AG04449 (cell line): ENCODE measurements around the gene HTT.

Experiments
- CTCF ChIA-PET: fragments of 350-600 bp; formaldehyde crosslinking; extraction: SDS; loops from one replicate; lab custom pipeline; 2021; ENCODE audit warnings: antibody characterized with exemption; lab: Yijun Ruan, JAX
- POLR2A ChIA-PET: fragments of 400-600, 350-600 bp; formaldehyde crosslinking; extraction: SDS; loops from one replicate; lab custom pipeline; 2020; ENCODE audit warnings: antibody characterized with exemption, inconsistent platforms; lab: Yijun Ruan, JAX
- DNase-seq: peaks from one replicate; pipeline ENCODE4 v3.0.0-alpha.2; 2010; ENCODE audit warnings: low read depth, low spot score
- H3K4me3 ChIP-seq: 2 replicates; pipeline ENCODE4 v1.5.1; 2011; ENCODE audit warnings: low read depth, mild to moderate bottlenecking, control low read depth, low read length
- TF ChIP-seq, protein P1 (sequence below): IDR thresholded peaks from one replicate; pipeline ENCODE4 v1.5.1; 2011; ENCODE audit warnings: mild to moderate bottlenecking, moderate library complexity, low read length, control low read depth, inconsistent platforms; ENCODE audit not compliant: insufficient read depth; ENCODE audit errors: missing control alignments

The HTT gene

DNA sequence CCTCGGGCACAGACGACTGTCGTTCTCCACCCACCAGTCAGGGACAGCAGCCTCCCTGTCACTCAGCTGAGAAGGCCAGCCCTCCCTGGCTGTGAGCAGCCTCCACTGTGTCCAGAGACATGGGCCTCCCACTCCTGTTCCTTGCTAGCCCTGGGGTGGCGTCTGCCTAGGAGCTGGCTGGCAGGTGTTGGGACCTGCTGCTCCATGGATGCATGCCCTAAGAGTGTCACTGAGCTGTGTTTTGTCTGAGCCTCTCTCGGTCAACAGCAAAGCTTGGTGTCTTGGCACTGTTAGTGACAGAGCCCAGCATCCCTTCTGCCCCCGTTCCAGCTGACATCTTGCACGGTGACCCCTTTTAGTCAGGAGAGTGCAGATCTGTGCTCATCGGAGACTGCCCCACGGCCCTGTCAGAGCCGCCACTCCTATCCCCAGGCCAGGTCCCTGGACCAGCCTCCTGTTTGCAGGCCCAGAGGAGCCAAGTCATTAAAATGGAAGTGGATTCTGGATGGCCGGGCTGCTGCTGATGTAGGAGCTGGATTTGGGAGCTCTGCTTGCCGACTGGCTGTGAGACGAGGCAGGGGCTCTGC is 166.5 kb downstream of the HTT start:
- TF ChIP-seq, protein P1, sequence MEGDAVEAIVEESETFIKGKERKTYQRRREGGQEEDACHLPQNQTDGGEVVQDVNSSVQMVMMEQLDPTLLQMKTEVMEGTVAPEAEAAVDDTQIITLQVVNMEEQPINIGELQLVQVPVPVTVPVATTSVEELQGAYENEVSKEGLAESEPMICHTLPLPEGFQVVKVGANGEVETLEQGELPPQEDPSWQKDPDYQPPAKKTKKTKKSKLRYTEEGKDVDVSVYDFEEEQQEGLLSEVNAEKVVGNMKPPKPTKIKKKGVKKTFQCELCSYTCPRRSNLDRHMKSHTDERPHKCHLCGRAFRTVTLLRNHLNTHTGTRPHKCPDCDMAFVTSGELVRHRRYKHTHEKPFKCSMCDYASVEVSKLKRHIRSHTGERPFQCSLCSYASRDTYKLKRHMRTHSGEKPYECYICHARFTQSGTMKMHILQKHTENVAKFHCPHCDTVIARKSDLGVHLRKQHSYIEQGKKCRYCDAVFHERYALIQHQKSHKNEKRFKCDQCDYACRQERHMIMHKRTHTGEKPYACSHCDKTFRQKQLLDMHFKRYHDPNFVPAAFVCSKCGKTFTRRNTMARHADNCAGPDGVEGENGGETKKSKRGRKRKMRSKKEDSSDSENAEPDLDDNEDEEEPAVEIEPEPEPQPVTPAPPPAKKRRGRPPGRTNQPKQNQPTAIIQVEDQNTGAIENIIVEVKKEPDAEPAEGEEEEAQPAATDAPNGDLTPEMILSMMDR = no peak
- no peak for DNase-seq
- CTCF ChIA-PET = interaction anchor here (1.3 to 1.6 kb wide), 4 partner anchors 11 to 240 kb away, joined by 3 to 6 read pairs (median 4); no protein-coding TSS in a partner anchor
- POLR2A ChIA-PET = no interaction called here
- no peak overlapping the region for H3K4me3 ChIP-seq

DNA sequence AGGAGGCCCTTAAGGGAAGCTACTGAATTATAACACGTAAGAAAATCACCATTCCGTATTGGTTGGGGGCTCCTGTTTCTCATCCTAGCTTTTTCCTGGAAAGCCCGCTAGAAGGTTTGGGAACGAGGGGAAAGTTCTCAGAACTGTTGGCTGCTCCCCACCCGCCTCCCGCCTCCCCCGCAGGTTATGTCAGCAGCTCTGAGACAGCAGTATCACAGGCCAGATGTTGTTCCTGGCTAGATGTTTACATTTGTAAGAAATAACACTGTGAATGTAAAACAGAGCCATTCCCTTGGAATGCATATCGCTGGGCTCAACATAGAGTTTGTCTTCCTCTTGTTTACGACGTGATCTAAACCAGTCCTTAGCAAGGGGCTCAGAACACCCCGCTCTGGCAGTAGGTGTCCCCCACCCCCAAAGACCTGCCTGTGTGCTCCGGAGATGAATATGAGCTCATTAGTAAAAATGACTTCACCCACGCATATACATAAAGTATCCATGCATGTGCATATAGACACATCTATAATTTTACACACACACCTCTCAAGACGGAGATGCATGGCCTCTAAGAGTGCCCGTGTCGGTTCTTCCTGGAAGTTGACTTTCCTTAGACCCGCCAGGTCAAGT is 167.5 kb downstream of the HTT start:
- no peak for DNase-seq
- ChIA-PET POLR2A (interaction anchor here (0.6 kb wide), 1 partner anchor 68 kb away, joined by 3 read pairs; no protein-coding TSS in a partner anchor), CTCF (interaction anchor here (1.0 to 2.0 kb wide), 8 partner anchors 10 to 239 kb away, joined by 3 to 6 read pairs (median 3); no protein-coding TSS in a partner anchor)
- TF ChIP-seq, protein P1 = no peak
- no peak overlapping the region for H3K4me3 ChIP-seq

DNA sequence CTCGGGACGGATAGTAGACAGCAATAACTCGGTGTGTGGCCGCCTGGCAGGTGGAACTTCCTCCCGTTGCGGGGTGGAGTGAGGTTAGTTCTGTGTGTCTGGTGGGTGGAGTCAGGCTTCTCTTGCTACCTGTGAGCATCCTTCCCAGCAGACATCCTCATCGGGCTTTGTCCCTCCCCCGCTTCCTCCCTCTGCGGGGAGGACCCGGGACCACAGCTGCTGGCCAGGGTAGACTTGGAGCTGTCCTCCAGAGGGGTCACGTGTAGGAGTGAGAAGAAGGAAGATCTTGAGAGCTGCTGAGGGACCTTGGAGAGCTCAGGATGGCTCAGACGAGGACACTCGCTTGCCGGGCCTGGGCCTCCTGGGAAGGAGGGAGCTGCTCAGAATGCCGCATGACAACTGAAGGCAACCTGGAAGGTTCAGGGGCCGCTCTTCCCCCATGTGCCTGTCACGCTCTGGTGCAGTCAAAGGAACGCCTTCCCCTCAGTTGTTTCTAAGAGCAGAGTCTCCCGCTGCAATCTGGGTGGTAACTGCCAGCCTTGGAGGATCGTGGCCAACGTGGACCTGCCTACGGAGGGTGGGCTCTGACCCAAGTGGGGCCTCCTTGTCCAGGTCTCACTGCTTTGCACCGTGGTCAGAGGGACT is 168.8 kb downstream of the HTT start:
- POLR2A ChIA-PET = no interaction called here
- CTCF ChIA-PET = interaction anchor here (1.0 to 2.0 kb wide), 5 partner anchors 21 to 237 kb away, joined by 3 to 5 read pairs (median 4); no protein-coding TSS in a partner anchor
- H3K4me3 ChIP-seq = no peak overlapping the region
- no peak for DNase-seq
- TF ChIP-seq, protein P1 = no peak

DNA sequence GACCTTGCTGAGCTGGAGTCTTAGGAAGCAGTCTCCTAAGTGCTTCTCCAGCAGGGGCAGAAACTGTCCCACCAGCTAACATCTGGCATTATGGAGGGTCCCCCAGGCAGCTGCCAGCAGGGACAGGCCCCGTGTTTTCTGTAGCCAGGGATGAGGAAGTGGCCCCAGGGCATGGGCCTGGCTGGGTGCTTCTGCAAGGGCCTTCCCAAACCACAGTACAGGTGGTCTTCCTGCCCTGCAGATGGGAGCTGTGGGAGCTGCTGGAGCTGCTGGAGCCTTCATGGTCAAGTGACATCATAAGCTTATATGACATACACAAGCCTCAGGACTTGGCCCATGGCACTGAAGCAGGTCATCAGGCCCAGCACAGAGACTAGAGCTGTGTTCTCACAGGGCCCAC is 169.5 kb downstream of the HTT start:
- ChIA-PET POLR2A (no interaction called here), CTCF (interaction anchor here (1.0 to 1.2 kb wide), 3 partner anchors 22 to 236 kb away, joined by 3 to 4 read pairs (median 4); no protein-coding TSS in a partner anchor)
- TF ChIP-seq, protein P1 = no peak
- no peak for DNase-seq
- no peak overlapping the region for H3K4me3 ChIP-seq

DNA sequence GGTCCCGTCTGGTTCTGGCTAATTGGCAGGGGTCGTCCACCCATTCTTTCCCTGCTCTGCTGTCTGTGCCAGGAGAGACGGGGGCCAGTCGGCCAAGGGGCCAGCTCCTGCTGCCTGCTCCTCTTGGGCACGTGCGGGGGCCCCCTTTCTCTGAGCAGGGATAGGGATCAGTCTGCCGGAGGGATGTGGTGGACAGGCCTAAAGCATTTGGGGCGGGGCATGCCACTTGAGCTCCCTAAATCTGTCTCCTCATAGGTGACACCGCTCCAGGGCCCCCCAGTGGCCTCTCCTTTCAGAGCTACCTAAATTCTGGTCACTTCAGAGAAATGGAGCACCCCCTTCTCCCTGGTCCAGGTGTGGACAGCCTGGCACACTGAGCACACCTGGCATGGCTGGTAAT is 170.3 kb downstream of the HTT start:
- H3K4me3 ChIP-seq = no peak overlapping the region
- POLR2A ChIA-PET = no interaction called here
- TF ChIP-seq, protein P1 = no peak
- CTCF ChIA-PET = interaction anchor here (1.2 kb wide), 1 partner anchor 236 kb away, joined by 3 read pairs; no protein-coding TSS in a partner anchor
- DNase-seq = no peak

DNA sequence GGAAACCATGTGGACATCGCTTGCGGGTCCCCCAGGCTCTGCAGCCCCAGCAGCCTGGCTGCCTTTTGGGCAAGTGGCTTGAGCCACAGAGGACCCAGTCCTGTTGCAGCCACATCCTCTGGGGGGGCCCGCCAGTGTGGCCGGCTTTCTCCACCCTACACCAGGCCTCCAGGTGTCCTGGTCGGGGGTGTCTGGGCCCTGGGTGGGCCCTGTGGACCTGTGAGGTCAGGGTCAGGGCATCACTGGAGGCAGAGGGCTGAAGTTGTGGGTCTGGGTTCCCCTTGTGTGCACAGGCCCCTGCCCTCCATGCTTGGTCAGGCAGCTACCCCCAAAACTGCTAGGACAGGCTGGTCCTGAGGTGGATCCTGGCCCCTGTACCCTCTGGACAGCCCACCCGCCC is 171.2 kb downstream of the HTT start:
- ChIA-PET POLR2A (no interaction called here), CTCF (interaction anchor here (0.7 to 1.3 kb wide), 4 partner anchors 12 to 235 kb away, joined by 3 to 5 read pairs (median 3); no protein-coding TSS in a partner anchor)
- no peak for DNase-seq
- TF ChIP-seq, protein P1 = no peak
- H3K4me3 ChIP-seq = no peak overlapping the region
